HG03196 (cell line): ENCODE results near the gene OCSTAMP.

ENCODE experiments used
- ATAC-seq: cut with Tn5 transposase; IDR thresholded peaks from one replicate; pipeline ENCODE4 v1.9.1; 2021; ENCODE audit not compliant: unreplicated experiment

The OCSTAMP gene

GRCh38 chr20:46573788-46574584 lies 23.5 kb upstream of the OCSTAMP start:
- no peak for ATAC-seq

- ATAC-seq: no peak
Measured at GRCh38 chr20:46573234-46573633, 22.8 kb upstream of the OCSTAMP start.

- ATAC-seq: no peak
Measured at GRCh38 chr20:46572790-46573189, 22.3 kb upstream of the OCSTAMP start.

GRCh38 chr20:46572153-46572552 lies 21.7 kb upstream of the OCSTAMP start:
- ATAC-seq: no peak

GRCh38 chr20:46571418-46571817 lies 21.0 kb upstream of the OCSTAMP start:
- ATAC-seq: no peak

GRCh38 chr20:46570956-46571355 lies 20.5 kb upstream of the OCSTAMP start:
- no peak for ATAC-seq

GRCh38 chr20:46569961-46570360 lies 19.5 kb upstream of the OCSTAMP start:
- no peak for ATAC-seq

GRCh38 chr20:46568570-46569129 lies 18.2 kb upstream of the OCSTAMP start:
- no peak for ATAC-seq

GRCh38 chr20:46566125-46566524 lies 15.7 kb upstream of the OCSTAMP start:
- no peak for ATAC-seq

- ATAC-seq: no peak
Measured at GRCh38 chr20:46564241-46564957, 13.9 kb upstream of the OCSTAMP start.

GRCh38 chr20:46563860-46564221 lies 13.4 kb upstream of the OCSTAMP start:
- ATAC-seq: no peak

GRCh38 chr20:46563170-46563859 lies 12.9 kb upstream of the OCSTAMP start:
- no peak for ATAC-seq

- ATAC-seq: no peak
Measured at GRCh38 chr20:46562373-46563169, 12.1 kb upstream of the OCSTAMP start.

GRCh38 chr20:46562009-46562372 lies 11.5 kb upstream of the OCSTAMP start:
- ATAC-seq: no peak

GRCh38 chr20:46559685-46560440 lies 9.4 kb upstream of the OCSTAMP start:
- no peak for ATAC-seq

- no peak for ATAC-seq
Measured at GRCh38 chr20:46559001-46559400, 8.5 kb upstream of the OCSTAMP start.

- ATAC-seq: no peak
Measured at GRCh38 chr20:46558511-46558959, 8.1 kb upstream of the OCSTAMP start.

- ATAC-seq: no peak
Measured at GRCh38 chr20:46557231-46557956, 6.9 kb upstream of the OCSTAMP start.

GRCh38 chr20:46555370-46555956 lies 5.0 kb upstream of the OCSTAMP start:
- no peak for ATAC-seq
